RWPE1 (cell line): ENCODE results near the gene MCFD2.
"Not testable (repeated sequence)": the region's sequence is repeated elsewhere in the genome, so short reads cannot be mapped to it uniquely, and the experiment has no call there.

Experiments
- CTCF ChIA-PET: fragments of 350-600 bp; sonication (Branson Sonifier 250); formaldehyde crosslinking; extraction: SDS; loops from one replicate; lab custom pipeline; 2021; lab: Yijun Ruan, JAX
- POLR2A ChIA-PET: fragments of 400-600 bp; formaldehyde crosslinking; extraction: SDS; loops from one replicate; lab custom pipeline; 2020; ENCODE audit warnings: antibody characterized with exemption; ENCODE audit not compliant: low non-redundant PET; lab: Yijun Ruan, JAX
- DNase-seq: peaks from one replicate; pipeline ENCODE4 v3.0.0; 2012; ENCODE audit warnings: low spot score
- H3K27ac ChIP-seq: fragments of 450-650 bp; 2 replicates; pipeline ENCODE4 v1.5.1; 2017
- TF ChIP-seq, protein P1 (sequence below): fragments of 450-650 bp; conservative IDR thresholded peaks from 2 replicates; pipeline ENCODE4 v1.5.1; 2017; ENCODE audit warnings: low read depth, mild to moderate bottlenecking

The MCFD2 gene

DNA sequence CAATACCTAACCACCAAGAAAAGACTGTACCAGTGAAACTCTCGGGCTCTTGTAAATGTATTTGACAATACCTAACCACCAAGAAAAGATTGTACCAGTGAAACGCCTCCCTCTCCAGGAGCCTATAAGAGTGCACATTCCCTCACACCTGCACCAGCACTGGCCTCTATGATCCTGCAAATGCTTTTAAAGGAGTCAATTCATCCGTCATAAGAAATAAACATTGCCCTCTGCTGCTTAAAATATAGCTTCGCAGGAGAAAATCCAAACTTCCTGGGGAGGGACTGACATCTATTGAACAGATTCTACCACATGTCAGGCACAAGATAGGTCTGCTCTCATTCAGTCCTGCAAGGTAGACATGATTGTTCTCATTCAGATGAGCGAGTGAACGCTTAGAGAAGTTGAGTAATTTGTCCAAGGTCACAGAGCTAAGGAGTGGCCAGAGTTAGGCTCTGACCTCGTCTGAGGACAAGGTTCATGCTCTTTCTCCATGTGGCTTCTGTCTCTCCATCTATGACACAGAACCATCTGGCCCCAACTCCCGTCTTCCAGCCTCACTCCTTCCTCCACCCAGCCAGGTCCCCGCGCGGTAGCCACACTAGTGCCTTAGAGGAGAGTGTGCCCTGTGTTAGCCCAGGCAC, 38.7 kb downstream of the MCFD2 start:
- ChIA-PET POLR2A (no interaction called here), CTCF (interaction anchor here (0.6 to 1.2 kb wide), 9 partner anchors 12 to 371 kb away, joined by 3 to 7 read pairs (median 3); no protein-coding TSS in a partner anchor)
- peak; percentile 70 for DNase-seq
- TF ChIP-seq, protein P1, sequence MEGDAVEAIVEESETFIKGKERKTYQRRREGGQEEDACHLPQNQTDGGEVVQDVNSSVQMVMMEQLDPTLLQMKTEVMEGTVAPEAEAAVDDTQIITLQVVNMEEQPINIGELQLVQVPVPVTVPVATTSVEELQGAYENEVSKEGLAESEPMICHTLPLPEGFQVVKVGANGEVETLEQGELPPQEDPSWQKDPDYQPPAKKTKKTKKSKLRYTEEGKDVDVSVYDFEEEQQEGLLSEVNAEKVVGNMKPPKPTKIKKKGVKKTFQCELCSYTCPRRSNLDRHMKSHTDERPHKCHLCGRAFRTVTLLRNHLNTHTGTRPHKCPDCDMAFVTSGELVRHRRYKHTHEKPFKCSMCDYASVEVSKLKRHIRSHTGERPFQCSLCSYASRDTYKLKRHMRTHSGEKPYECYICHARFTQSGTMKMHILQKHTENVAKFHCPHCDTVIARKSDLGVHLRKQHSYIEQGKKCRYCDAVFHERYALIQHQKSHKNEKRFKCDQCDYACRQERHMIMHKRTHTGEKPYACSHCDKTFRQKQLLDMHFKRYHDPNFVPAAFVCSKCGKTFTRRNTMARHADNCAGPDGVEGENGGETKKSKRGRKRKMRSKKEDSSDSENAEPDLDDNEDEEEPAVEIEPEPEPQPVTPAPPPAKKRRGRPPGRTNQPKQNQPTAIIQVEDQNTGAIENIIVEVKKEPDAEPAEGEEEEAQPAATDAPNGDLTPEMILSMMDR: peak; percentile 56
- peak overlapping the region; percentile 42 for H3K27ac ChIP-seq

DNA sequence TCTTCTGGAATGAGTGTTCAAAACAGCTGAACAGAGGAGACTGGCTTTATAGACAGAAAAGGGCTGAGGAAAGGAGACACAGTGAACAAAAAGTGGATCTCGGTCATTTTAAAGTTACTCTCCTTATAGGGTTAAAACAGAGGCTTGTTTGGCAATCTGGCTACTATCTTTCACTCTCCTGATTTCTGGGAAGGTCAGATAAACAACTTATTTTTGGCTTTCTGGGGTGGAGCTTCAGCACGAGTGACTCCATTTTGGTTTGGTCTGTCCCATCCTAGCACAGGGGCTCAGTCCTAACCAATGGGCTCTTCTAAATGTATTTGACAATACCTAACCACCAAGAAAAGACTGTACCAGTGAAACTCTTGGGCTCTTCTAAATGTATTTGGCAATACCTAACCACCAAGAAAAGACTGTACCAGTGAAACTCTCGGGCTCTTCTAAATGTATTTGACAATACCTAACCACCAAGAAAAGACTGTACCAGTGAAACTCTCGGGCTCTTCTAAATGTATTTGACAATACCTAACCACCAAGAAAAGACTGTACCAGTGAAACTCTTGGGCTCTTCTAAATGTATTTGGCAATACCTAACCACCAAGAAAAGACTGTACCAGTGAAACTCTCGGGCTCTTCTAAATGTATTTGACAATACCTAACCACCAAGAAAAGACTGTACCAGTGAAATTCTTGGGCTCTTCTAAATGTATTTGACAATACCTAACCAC, 39.5 kb downstream of the MCFD2 start:
- CTCF ChIA-PET: interaction anchor here (0.8 to 1.2 kb wide), 4 partner anchors 96 to 226 kb away, joined by 3 to 4 read pairs (median 3); no protein-coding TSS in a partner anchor
- POLR2A ChIA-PET, DNase-seq, H3K27ac ChIP-seq: not testable (repeated sequence)

DNA sequence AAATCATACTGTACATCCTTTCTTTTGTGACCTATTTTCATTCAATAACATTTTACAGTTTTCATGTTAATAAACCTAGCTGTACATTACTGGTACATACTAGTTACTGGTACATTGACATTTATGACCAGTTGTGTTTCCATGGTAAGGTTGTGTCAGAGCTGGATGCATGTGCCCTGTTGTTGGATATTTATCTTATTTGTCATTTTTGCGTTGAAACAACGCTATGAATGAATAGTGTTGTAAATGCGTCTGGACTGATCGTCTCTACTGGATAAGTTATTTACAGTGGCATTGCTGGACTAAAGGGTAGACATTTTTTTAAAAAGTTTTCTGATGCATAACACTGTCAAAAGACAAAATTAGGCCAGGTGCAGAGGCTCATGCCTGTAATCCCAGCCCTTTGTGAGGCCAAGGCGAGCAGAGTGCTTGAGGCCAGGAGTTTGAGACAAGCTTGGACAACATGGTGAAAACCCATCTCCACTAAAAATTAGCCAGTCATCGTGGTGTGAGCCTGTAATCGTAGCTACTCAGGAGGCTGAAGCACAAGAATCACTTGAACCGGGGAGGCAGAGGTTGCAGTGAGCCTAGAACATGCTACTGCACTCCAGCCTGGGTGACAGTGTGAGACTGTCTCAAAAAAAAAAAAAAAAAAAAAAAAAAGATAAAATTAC, 40.2 kb downstream of the MCFD2 start:
- CTCF ChIA-PET: no interaction called here
- TF ChIP-seq, protein P1: no peak
- no peak overlapping the region for H3K27ac ChIP-seq
- DNase-seq: no peak
- POLR2A ChIA-PET: no interaction called here

DNA sequence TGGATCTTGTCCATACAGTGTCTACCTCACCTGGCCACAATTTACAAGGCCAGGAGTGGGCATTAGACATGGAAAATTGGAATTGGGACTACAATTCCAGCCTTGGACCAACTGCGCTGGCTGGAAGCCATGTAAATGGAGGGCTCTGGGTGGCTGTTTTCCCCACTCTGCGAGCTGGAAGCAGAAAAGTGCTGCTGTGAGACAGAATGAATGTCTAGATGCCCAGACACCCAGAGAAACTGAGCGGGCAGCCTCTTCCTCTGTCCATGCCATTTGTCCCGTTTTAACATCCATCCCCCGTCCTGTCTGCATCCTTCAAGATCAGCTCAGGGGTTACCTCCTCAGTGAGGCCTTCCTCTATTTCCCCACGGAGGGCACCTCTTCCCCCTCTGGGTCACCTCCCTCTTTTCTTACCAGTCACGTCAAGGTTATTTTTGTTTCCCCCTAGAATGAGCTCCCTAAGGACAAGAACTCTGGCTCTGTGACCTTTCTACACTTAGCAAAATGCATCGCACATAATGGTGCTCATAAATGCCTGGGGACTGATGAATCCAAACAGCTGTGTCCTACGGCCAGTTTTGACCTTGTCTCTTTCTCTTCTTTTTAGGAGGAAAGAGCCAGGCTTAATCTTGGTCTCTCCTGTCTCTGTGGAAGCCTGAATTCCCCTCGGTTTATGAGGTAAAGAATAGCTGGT, 41.2 kb downstream of the MCFD2 start:
- ChIA-PET POLR2A (no interaction called here), CTCF (interaction anchor here (0.6 to 1.0 kb wide), 4 partner anchors 10 to 224 kb away, joined by 3 to 5 read pairs (median 3); no protein-coding TSS in a partner anchor)
- no peak for DNase-seq
- TF ChIP-seq, protein P1: no peak
- H3K27ac ChIP-seq: peak overlapping the region; percentile 64

DNA sequence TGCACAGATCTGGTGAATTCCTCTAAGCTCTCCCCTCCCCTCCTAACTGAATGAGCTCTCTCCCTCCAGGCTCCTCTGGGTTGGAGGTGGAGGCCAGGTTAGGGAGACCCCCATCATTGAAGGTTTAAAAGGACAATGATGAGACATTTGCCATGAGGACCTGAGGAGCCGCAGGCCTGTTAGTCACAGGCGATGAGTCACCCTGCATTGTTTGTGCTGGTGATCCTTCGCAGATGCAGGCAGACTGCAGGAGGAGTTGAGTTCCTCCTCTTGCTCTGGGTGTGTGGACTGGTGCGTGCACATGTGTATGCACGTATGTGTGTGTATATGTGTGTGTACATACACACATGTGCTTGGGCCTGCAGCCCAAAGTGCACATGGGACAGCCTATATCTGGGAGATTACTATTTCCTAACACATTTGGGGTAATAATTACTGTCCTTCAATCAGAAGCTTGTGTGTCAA, 42.0 kb downstream of the MCFD2 start:
- peak overlapping the region; percentile 64 for H3K27ac ChIP-seq
- ChIA-PET CTCF (interaction anchor here (0.6 to 1.0 kb wide), 6 partner anchors 10 to 304 kb away, joined by 3 to 5 read pairs (median 3); no protein-coding TSS in a partner anchor), POLR2A (no interaction called here)
- DNase-seq: peak; percentile 97
- TF ChIP-seq, protein P1: no peak

DNA sequence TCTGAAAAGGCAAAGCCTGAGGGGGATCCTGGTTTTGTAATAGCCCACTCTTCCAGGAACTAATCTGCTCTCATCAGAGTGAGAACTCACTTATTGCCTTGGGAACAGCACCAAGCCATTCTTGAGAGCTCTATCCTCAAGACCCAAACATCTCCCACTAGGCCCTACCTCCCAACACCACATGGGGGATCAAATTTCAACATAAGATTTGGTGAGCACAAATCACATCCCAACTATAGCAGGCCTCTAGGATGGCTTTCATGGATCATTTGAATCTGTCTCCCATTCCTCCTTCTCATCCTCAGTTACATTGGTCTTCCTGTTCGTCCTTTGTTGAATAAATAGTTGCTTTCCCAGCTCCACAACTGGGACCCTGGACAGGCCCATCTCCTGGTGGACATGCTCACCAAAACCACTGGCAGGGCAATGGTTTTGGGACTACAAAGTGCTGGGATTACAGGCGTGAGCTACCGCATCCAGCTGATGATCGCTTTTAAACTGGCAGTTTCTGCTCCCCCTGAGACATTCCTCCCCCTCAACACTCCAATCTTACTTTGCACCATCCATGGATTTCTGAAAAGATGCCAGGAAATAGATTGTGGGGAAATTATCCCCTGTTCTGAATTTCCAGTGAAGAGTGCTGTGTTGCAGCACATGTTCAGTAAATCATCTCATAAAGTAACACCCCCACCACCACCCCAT, 42.6 kb downstream of the MCFD2 start:
- TF ChIP-seq, protein P1: no peak
- peak overlapping the region; percentile 64 for H3K27ac ChIP-seq
- no peak for DNase-seq
- POLR2A ChIA-PET: no interaction called here
- CTCF ChIA-PET: interaction anchor here (0.6 to 1.0 kb wide), 3 partner anchors 216 to 304 kb away, joined by 3 to 5 read pairs (median 3); no protein-coding TSS in a partner anchor
